Measurements from ENCODE around the gene HSFX3.
"Not testable (repeated sequence)": the region's sequence is repeated elsewhere in the genome, so short reads cannot be mapped to it uniquely, and the experiment has no call there.

The HSFX3 gene

DNA sequence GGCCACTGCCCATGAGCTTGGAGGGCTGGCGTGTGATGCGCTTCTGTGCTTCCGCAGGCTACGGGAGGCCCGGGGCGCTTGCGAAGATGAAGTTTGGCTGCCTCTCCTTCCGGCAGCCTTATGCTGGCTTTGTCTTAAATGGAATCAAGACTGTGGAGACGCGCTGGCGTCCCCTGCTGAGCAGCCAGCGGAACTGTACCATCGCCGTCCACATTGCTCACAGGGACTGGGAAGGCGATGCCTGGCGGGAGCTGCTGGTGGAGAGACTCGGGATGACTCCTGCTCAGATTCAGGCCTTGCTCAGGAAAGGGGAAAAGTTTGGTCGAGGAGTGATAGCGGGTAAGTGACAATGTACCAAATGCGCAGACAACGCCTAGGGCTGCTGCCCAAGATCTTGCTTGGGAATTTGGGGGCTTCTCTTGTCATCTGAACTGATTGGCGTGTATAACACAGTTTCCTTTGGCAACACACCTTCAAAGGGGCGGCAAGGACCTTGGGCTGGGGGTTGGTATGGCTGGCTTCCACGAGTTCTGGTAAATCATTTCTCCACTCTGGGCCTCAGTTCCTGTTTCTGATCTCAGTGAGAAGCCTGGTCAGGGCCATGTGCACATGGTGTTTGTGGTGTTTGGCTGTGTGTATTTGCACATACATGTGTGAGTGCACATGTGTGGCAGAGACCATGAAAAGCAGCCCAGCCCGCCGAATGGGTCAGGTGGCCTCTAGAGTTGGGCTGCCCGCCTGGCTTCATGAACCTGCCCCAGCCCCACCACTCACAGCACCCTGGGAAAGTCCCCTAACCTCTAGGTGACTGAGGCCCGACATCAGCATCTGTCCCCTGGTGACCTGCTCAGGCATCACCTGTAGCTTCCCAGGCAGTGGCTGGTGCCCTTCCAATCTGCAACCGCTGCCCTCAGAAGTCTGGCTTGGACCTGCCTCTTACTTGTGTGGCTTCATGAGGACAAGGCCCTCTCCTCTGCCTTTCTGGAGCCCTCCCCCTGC, 3.9 kb downstream of the HSFX3 start:
- DNase-seq (ENCODE audit: low spot score), result not testable (repeated sequence)

DNA sequence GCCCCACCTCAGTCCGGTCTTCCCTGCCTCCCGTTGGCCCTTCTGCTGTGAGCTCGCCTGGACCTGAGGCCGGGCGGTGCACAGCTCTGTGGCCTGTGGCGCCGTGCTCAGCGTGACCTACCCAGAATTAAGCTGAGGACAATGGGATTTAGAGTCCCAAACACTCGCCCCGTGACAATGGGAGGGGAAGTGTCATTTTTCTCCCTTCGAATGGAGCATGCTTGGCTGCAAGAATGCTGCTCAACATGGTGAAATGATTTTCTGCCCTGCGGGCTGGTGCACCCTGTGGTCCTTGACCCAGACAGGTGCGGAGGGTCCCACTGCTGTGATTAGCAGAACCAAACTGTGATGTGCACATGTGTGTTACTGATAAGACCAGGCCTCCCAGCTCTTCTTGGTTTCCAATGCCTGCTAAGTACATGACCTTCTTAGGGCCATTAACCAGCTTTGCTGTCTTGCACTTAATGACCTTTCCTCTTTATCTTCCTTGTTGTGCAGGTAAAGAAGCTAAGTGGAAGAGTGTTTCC, 8.1 kb downstream of the HSFX3 start:
- DNase-seq (ENCODE audit: low spot score), result no peak

DNA sequence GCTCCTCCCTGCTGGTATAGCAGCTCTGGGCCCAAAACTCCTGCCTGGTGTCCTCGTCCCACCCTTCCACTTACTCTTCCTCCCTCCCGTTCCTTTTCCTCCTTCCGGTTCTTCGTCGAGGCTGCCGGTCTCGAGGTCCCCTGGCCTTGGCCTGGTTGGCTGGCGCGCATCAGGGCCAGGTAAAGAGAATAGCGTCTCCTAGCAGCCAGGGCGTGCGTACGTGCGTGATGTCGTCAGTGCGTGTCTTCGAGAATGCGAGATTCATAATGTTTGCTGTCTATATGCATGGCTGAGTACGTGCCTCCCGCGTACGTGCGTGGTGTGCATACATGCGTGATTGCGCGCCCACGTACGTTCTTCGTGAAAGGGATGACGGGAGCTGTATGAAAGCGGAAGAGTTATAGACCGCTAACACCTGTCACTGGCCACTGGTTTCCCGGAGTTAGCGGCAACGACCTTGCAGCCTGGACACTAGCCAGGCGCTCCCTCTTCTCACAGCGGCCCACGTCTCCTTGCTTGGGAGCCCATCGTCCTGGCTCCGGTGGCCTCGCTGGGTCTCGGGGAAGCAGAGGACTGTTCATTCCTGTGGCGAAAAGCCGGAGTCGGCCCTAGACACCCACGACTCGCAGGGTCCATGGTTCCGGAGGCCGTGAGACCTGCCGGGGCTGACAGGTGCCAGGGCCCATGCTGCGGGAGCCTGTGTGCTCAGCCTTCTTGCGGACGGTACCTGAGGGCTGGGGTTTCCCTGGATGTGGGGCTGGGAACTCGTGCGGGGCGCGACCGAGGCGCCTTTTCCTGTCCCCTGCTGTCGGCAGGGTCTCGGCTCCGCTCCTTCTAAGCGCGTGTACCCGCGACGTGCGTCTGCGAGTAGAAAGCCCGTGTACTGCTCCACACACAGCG, 8.9 kb downstream of the HSFX3 start, which contains the start of gene EOLA1:
EOLA1 (plus strand) TSS at position 392 of the 900 bp plus-strand sequence. CDS start 4,619 bp downstream, outside the sequence.
- peak; percentile 87 for DNase-seq (ENCODE audit: low spot score)

DNA sequence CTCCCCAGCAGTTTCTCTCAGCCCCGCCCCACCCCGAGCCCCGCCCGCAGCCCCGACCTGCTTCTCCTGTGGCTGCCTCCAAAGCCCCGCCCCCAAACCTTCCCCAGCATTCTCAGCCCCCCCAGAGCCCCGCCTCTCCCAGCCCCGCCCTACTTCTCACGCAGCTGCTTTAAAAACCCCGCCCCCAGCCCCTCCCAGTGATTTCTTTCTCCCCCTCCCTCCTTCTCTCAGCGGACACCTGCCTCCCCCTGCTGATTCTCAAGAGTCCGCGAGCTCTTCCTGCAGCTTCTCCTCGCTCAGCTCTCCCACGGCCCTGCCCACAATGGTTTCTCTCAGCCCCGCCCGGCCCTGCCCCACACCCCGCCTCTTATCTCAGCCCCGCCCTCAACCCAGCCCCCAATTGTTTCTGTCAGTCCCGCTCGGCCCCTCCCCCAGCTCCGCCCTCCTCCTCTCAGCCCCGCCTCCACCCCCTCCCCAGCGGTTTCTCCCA, 9.5 kb downstream of the HSFX3 start:
- DNase-seq (ENCODE audit: low spot score), result peak; percentile 83

- DNase-seq (ENCODE audit: low spot score), result peak; percentile 87
Observed at GRCh38 chrX:149539283-149540130, 10.2 kb downstream of the HSFX3 start.

DNA sequence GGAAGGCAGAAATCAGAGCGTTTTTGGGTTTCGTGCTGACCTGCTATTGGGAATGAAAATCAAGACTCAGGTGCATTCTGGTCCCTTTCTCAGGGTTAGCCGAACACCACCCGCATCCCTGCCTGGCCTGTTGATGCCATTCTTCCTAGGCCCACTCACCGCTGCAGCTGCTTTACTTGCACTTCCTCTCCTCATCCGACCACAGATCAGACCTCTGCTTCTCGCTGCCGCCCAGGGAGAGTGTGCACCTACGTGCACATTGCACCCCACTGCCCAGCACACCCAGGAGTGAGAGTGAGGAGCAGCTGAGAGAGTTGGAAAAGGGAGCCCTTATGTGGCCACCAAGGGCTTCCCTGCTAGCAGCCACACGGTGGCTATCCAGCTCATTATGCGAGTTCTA, 12.2 kb downstream of the HSFX3 start:
- DNase-seq (ENCODE audit: low spot score), result not testable (repeated sequence)

DNA sequence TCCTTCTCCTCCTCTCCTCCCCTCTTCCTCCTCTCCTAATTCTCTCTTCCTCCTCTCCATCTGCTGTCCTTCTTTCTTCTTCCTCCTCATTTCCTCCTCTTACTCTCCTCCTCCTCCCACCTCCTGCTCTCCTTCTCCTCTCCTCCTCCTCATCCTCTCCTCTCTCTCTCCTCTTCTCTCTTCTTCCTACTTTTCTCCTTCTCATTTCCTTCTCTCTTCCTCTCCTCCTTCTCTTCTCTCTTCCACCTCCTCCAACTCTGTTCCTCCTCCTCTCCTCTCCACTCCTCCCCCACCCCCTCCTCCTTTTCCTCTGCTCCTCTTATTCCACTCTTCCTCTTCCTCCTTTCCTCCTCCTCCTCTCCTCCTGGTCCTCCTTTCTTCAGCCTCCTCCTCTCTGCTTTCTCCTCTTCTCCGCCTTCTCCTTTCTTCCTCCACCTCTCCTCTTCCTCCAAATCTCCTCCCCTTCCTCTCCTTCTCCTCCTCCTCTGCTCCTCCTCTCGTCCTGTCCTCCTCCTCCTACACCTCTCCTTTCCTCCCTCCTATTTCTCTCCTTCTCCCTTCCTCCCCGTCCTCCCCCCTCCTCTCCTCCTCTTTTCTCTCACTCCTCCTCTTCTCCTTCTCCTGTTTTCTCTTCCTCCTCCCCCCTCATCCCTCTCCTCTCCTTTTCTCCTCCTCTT, 14.7 kb downstream of the HSFX3 start:
- DNase-seq (ENCODE audit: low spot score), result not testable (repeated sequence)

DNA sequence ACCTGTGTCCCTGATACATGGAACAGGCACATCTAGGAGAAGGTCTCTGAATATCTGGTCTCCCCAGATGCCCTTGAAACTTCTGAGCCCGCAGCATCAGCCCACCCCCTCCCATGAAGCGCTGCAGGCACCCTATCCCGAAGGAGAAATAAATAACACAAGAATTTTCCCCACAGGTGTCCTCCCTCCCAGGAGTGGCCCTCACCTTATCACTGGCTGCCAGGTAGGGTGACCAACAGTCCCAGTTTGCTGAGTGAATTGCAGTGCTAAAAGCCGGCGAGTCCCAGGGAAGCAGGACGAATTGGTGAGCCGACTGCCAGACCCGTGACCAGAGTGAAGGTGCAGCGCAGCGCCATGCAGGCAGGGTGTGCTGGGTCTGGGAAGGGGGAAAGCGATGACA, 15.7 kb downstream of the HSFX3 start:
- not testable (repeated sequence) for DNase-seq (ENCODE audit: low spot score)

DNA sequence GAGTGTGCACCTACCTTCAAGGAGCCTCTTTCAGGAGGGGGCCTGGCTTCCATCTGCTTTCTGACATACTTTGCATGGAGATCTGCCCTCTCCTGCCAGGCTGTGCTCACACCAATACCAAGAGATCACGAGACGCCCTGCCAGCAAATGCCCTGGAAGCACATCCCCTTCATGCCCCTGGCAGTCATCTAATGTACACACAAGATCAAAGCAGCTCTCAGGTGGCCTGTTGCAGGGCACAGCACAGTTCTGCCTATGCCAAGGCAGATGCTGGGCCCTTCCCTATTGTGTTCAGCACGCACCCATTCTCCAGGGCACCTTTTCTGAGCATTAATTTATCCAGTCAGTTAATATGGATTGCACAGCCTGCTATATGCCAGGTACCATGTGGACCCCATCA, 16.9 kb downstream of the HSFX3 start:
- not testable (repeated sequence) for DNase-seq (ENCODE audit: low spot score)

GRCh38 chrX:149531599-149531998, 18.1 kb downstream of the HSFX3 start:
- no peak for DNase-seq (ENCODE audit: low spot score)

- no peak for DNase-seq (ENCODE audit: low spot score)
Observed at GRCh38 chrX:149528381-149528780, 21.3 kb downstream of the HSFX3 start.

- peak; percentile 40 for DNase-seq (ENCODE audit: low spot score)
Observed at GRCh38 chrX:149527705-149528104, 22.0 kb downstream of the HSFX3 start.

DNA sequence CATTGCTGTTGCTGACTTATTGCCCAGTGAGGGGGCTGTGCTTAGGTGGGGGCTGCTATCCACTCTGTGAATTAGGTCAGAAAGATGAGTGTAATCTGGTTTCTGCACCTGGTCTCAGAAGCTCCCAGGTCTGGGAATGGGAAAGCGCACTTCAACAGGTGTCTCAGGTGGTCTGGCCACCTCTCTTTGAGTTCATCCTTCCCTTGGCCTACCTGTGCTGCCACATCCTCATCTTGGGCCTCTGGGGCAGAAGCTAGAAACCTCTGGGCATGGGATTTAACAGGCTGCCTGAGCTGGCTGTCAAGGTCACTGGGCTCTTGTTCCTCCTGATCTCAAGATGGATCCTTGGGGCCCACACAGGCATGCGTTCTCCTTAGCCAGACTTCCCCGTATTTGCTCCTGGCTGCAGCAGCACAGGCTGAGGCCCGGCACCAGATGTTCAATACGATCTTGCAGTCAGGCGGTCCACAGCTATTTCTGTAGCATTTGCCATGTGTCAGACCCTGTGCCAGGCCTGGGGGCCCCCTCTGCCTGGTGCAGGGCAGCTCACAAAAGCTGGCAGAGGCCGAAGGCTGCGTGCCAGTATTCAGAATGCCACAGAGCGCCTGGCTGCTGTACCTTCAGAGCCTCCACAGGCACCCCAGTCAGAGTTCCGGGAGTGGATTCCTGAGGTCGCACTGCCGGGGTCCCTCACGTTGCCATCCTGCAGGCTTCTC, 23.2 kb downstream of the HSFX3 start:
- not testable (repeated sequence) for DNase-seq (ENCODE audit: low spot score)

DNA sequence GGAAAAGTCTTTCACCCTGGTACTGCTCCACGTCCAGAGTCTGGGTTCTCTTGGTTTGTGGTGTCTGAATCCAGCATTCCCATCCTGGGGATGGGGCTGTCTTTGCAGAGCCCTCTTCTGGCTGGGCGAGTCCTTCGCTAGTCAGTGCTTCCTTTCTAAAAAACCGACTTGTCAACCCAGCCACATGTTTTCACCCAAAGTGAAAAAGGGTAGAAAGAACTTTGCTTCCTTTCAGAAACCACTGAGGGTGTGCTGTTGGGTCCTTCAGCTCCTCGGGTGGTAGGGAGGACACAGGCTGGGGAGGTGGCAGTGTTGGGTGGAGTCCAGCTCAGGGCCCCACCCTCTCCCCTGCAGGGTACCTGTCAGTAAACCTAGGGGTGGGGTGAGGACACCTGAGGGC, 23.8 kb downstream of the HSFX3 start:
- DNase-seq (ENCODE audit: low spot score), result not testable (repeated sequence)

DNA sequence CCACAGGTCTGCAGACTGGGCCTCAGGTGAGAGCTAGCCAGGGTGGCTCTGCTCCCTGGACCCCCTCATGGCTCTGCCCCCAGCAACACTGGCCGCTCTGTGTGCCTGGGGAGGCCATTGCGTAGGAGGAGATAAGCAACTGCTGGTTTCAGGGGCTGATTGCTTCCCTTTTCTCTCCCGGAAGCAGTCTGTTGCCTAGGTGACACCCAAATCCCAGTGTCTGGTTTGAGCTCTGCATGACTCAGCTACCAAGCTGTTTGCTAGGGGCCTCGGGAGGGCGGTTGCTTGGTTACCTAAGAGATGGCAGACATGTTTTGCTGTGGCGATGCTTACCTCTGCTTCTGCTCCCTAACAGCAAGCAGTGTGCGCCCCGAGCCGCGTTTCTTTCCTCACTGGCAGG, 24.3 kb downstream of the HSFX3 start:
- not testable (repeated sequence) for DNase-seq (ENCODE audit: low spot score)

GRCh38 chrX:149522916-149523315, 26.8 kb downstream of the HSFX3 start:
- no peak for DNase-seq (ENCODE audit: low spot score)

- DNase-seq (ENCODE audit: low spot score), result no peak
Observed at GRCh38 chrX:149521438-149521837, 28.3 kb downstream of the HSFX3 start.

DNA sequence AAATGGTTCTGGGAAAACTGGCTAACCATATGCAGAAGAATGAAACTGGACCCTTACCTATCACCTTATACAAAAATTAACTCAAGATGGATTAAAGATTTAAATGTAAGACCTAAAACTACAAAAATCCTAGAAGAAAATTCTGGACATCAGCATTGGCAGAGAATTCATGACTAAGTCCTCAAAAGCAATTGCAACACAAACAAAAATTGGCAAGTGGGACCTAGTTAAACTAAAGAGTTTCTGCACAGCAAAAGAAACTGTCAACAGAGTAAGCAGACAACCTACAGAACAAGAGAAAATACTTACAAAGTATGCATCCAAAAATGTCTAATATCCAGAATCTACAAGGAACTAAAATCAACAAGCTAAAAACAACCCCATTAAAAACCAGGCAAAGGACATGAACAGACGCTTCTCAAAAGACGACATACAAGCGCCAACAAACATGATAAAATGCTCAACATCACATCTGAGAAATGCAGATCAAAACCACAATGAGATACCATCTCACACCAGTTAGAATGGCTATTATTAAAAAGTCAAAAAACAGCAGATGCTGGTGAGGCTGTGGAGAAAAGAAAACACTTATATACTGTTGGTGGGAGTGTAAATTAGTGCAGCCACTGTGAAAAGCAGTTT, 29.0 kb downstream of the HSFX3 start:
- not testable (repeated sequence) for DNase-seq (ENCODE audit: low spot score)

- DNase-seq (ENCODE audit: low spot score), result no peak
Observed at GRCh38 chrX:149518236-149518635, 31.5 kb downstream of the HSFX3 start.

Measured in pons (tissue), 1 donor.